GM12865 (cell line): Measurements from ENCODE around the gene STX1B.

Experiments
- DNase-seq: peaks from one replicate; pipeline ENCODE4 v3.0.0; 2010; ENCODE audit warnings: low read depth
- H3K4me3 ChIP-seq: 2 replicates; pipeline ENCODE4 v1.5.1; 2011; ENCODE audit warnings: mild to moderate bottlenecking, low read depth, low read length, control low read depth
- TF ChIP-seq, protein P1 (sequence below): IDR thresholded peaks from 2 replicates; pipeline ENCODE4 v1.5.1; 2011; ENCODE audit warnings: low read length, control low read depth, low read depth, inconsistent platforms; ENCODE audit not compliant: insufficient read depth; ENCODE audit errors: missing control alignments

The STX1B gene

DNA sequence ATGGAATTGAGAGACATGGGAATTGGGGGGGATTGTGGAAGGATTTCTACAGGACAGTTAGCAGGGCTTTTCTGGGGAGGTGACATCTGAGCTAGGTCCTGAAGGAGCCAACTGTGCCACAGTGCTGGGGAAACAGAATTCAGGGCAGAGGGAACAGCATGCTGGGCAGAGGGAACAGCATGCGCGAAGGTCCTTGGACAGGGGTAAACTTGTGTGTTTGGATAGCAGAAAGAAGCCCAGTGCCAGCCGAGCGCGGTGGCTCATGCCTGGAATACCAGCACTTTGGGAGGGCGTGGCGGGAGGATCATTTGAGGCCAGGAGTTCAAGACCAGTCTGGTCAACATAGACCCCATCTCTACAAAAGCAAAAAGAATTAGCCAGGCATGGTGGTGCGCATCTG is 3.8 kb downstream of the STX1B start:
- no peak for DNase-seq
- TF ChIP-seq, protein P1, sequence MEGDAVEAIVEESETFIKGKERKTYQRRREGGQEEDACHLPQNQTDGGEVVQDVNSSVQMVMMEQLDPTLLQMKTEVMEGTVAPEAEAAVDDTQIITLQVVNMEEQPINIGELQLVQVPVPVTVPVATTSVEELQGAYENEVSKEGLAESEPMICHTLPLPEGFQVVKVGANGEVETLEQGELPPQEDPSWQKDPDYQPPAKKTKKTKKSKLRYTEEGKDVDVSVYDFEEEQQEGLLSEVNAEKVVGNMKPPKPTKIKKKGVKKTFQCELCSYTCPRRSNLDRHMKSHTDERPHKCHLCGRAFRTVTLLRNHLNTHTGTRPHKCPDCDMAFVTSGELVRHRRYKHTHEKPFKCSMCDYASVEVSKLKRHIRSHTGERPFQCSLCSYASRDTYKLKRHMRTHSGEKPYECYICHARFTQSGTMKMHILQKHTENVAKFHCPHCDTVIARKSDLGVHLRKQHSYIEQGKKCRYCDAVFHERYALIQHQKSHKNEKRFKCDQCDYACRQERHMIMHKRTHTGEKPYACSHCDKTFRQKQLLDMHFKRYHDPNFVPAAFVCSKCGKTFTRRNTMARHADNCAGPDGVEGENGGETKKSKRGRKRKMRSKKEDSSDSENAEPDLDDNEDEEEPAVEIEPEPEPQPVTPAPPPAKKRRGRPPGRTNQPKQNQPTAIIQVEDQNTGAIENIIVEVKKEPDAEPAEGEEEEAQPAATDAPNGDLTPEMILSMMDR = no peak
- H3K4me3 ChIP-seq = no peak overlapping the region

GRCh38 chr16:31006086-31006385 is 4.4 kb downstream of the STX1B start:
- DNase-seq = no peak
- TF ChIP-seq, protein P1 = no peak
- H3K4me3 ChIP-seq = no peak overlapping the region

DNA sequence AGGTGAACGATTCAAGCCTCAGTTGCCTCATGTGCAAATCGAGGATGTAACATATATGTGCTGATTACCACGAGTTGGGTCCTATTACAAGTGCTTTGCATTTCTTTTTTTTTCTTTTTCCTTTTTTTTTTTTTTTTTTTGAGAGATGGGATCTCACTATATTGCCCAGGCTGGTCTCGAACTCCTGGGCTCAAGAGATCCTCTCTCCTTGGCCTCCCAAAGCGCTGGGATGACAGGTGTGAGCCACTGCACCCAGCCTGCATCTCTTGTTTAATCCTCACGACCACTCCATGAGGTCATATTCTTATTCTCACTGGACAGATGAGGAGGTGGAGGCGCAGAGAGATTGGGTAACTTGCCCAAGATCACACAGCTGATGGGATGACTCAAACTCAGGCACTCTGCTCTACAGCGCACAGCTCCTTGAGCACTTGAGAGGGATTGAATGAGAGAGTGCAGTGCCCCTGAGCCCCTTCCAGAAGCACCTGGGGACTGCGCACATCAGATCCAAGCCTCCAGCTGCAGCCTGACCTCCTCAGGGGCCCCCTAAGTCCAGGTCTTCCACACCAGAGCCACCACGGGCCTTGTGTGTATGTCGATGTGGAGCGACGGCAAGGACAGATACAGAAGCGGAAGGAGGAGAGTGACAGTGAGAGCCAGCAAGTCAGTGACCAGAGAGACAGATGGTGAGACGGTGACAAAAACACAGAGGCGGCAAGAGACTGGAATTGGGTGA is 4.9 kb downstream of the STX1B start:
- DNase-seq = no peak
- TF ChIP-seq, protein P1 = no peak
- H3K4me3 ChIP-seq = no peak overlapping the region

- TF ChIP-seq, protein P1 = no peak
- DNase-seq = no peak
- no peak overlapping the region for H3K4me3 ChIP-seq
Measured at GRCh38 chr16:31004658-31005057, 5.8 kb downstream of the STX1B start.

DNA sequence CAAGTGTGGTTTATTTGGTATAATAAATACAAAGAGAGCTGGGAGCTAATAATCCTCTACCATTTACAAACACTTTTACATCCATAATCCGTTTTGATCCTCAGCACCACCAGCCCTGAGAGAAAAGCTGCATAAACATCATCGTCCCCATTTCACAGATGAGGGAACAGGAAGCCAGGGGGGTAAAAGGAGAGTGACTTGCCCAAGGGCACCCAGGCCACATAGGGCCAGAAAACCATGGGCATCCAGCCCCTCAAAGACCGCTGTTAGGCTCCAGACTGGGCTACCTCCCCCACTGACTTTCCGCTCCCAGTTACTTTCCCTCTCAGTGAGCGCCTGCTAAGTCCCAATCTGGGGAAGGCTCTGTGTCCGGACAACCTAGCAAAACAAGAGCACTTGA is 6.7 kb downstream of the STX1B start:
- TF ChIP-seq, protein P1 = no peak

DNA sequence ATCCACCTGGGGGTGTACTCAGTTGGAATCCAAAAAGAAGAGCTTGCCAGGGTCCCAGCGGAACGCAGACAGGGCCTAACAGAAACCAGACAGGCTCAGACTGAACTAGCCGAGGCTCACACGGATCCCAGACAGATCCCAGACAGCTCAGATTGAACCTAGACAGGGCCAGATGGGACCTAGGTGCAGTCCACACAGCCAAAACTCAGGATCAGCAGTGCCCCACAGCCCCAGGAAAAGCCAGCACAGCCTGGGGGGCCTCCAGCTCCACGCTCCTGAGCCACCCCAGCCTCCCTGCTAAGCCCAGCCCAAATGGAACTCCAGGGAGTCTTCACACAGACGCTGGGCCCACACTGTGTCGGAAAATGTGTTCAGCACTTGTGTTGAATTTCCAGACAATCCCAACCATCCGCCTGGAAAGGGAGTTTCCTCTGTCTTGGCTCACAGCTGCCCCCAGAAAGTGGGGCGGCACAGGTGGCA is 7.5 kb downstream of the STX1B start:
- DNase-seq = no peak
- TF ChIP-seq, protein P1 = no peak
- H3K4me3 ChIP-seq = no peak overlapping the region

More for the DNA sequence above, 6.7 kb downstream of the STX1B start:
- H3K4me3 ChIP-seq = no peak overlapping the region
- no peak for DNase-seq

- TF ChIP-seq, protein P1 = no peak
- DNase-seq = no peak
- no peak overlapping the region for H3K4me3 ChIP-seq
Measured at GRCh38 chr16:31002250-31002700, 8.2 kb downstream of the STX1B start.
